DND-41 (cell line): Measurements from ENCODE around the gene PRDM5.

Experiments
- ATAC-seq: fragments of 200-7000 bp; cut with Tn5 transposase; 3 replicates; pipeline ENCODE4 v1.9.1; 2021; ENCODE audit warnings: low read depth; ENCODE audit not compliant: insufficient read depth
- DNase-seq: peaks from one replicate; pipeline ENCODE4 v3.0.0-alpha.2; 2020
- H2AFZ ChIP-seq: 2 replicates; pipeline ENCODE4 v1.6.0; 2012; ENCODE audit warnings: low read depth, low read length
- H3K27ac ChIP-seq: 2 replicates; pipeline ENCODE4 v1.5.1; 2012; ENCODE audit warnings: low read length, inconsistent platforms
- H3K27me3 ChIP-seq: fragments of 200-600 bp; sonication (generic); 2 replicates; pipeline ENCODE4 v1.6.0; 2012; ENCODE audit warnings: low read length, mild to moderate bottlenecking, inconsistent platforms; ENCODE audit not compliant: insufficient read depth, poor library complexity
- H3K36me3 ChIP-seq: 2 replicates; pipeline ENCODE4 v1.5.1; 2012; ENCODE audit warnings: low read length, inconsistent platforms; ENCODE audit not compliant: insufficient read depth
- H3K4me1 ChIP-seq: 2 replicates; pipeline ENCODE4 v1.5.1; 2012; ENCODE audit warnings: mild to moderate bottlenecking, low read length; ENCODE audit not compliant: insufficient read depth
- H3K4me2 ChIP-seq: 2 replicates; pipeline ENCODE4 v1.6.0; 2012; ENCODE audit warnings: mild to moderate bottlenecking, moderate library complexity, low read length, inconsistent platforms; ENCODE audit not compliant: insufficient read depth
- H3K4me3 ChIP-seq, 2 experiments: fragments of 200-600 bp in 1 of 2; shearing (Covaris generic) in 1 of 2; 2 replicates each; pipeline ENCODE4 v1.5.1; 2012 to 2016; ENCODE audit warnings: inconsistent platforms in 2 of 2, low read length in 2 of 2, mild to moderate bottlenecking in 2 of 2, low read depth in 1 of 2, moderate library complexity in 1 of 2
- H3K79me2 ChIP-seq: 2 replicates; pipeline ENCODE4 v1.6.0; 2012; ENCODE audit warnings: low read length, inconsistent platforms; ENCODE audit not compliant: insufficient read depth
- H3K9ac ChIP-seq: 2 replicates; pipeline ENCODE4 v1.6.0; 2012; ENCODE audit warnings: low read depth, mild to moderate bottlenecking, inconsistent platforms, low read length, moderate library complexity
- H3K9me3 ChIP-seq: 2 replicates; pipeline ENCODE4 v1.5.1; 2012; ENCODE audit warnings: low read length, moderate library complexity, mild to moderate bottlenecking, inconsistent platforms; ENCODE audit not compliant: insufficient read depth, severe bottlenecking
- H4K20me1 ChIP-seq: 2 replicates; pipeline ENCODE4 v1.6.0; 2012; ENCODE audit warnings: low read length; ENCODE audit not compliant: insufficient read depth
- EZH2 ChIP-seq: IDR thresholded peaks from 3 replicates; pipeline ENCODE4 v1.6.1; 2012; ENCODE audit warnings: borderline replicate concordance, low read depth, mild to moderate bottlenecking, moderate library complexity, low read length, inconsistent platforms; ENCODE audit not compliant: severe bottlenecking
- TF ChIP-seq, protein P1 (sequence below): IDR thresholded peaks from 2 replicates; pipeline ENCODE4 v1.5.1; 2012; ENCODE audit warnings: borderline replicate concordance, low read length, moderate library complexity, mild to moderate bottlenecking; ENCODE audit not compliant: poor library complexity, severe bottlenecking; ENCODE audit errors: extremely low read depth

Gene PRDM5

DNA sequence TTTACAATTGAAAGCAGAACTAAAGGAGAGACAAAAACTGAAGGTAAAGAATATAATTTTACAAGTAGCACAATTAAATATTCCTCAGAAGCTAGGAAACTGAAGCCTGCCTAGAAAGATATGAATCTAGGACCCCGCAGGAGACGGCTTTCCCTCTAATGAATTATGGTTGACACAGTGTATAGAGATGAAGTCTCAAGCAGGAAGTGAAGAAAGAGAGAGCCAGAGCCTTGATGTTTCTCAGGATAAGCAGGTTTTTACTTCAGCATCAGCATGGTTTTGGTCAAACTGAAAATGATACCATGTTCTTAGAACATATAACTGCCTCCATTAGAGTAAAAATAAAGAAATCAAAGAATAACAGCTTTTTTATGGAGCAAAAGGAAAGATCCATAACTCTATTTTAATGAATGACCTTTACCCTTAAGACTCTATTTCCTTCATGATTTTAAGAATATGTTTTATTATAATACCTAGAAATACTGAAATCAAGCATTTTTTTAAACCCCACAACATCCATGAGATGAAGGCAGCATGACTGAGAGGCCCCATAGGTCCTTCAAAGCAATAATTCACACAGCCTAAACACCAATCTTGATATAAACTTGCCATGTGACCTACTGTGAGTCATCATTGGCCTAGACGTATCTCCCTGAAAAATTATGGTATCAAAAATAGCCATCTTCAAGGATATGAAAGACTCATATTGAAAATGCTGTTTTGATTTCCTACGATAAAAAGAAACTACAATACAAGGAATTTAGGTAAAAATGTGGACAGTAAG lies 193.4 kb downstream of the PRDM5 start:
- H2AFZ ChIP-seq, result no peak overlapping the region
- H3K36me3 ChIP-seq, result no peaks in the 10 kb centered on the region
- H3K27ac ChIP-seq, result no peak overlapping the region
- no peaks in the 10 kb centered on the region for H3K27me3 ChIP-seq
- no peaks in the 10 kb centered on the region for H3K79me2 ChIP-seq
- H3K4me2 ChIP-seq, result no peak overlapping the region
- DNase-seq, result no peak
- no peaks in the 10 kb centered on the region for H3K4me1 ChIP-seq
- no peaks in the 10 kb centered on the region for H4K20me1 ChIP-seq
- no peak overlapping the region for H3K4me3 ChIP-seq
- no peaks in the 10 kb centered on the region for H3K9me3 ChIP-seq
- TF ChIP-seq EZH2, result no peak
- TF ChIP-seq, protein P1, sequence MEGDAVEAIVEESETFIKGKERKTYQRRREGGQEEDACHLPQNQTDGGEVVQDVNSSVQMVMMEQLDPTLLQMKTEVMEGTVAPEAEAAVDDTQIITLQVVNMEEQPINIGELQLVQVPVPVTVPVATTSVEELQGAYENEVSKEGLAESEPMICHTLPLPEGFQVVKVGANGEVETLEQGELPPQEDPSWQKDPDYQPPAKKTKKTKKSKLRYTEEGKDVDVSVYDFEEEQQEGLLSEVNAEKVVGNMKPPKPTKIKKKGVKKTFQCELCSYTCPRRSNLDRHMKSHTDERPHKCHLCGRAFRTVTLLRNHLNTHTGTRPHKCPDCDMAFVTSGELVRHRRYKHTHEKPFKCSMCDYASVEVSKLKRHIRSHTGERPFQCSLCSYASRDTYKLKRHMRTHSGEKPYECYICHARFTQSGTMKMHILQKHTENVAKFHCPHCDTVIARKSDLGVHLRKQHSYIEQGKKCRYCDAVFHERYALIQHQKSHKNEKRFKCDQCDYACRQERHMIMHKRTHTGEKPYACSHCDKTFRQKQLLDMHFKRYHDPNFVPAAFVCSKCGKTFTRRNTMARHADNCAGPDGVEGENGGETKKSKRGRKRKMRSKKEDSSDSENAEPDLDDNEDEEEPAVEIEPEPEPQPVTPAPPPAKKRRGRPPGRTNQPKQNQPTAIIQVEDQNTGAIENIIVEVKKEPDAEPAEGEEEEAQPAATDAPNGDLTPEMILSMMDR, result no peak
- no peak for ATAC-seq
- H3K9ac ChIP-seq, result no peak overlapping the region

- no peaks in the 10 kb centered on the region for H3K36me3 ChIP-seq
- H2AFZ ChIP-seq, result no peak overlapping the region
- no peaks in the 10 kb centered on the region for H4K20me1 ChIP-seq
- no peak overlapping the region for H3K27ac ChIP-seq
- H3K79me2 ChIP-seq, result no peaks in the 10 kb centered on the region
- H3K9ac ChIP-seq, result no peak overlapping the region
- DNase-seq (no peak), ATAC-seq (no peak)
- TF ChIP-seq, protein P1, result no peak
- no peak for TF ChIP-seq EZH2
- no peaks in the 10 kb centered on the region for H3K4me1 ChIP-seq
- H3K4me3 ChIP-seq, result no peak overlapping the region
- H3K27me3 ChIP-seq, result no peaks in the 10 kb centered on the region
- no peaks in the 10 kb centered on the region for H3K9me3 ChIP-seq
- H3K4me2 ChIP-seq, result no peak overlapping the region
Measured at GRCh38 chr4:120725639-120726580, 196.6 kb downstream of the PRDM5 start.

GRCh38 chr4:120724656-120725055 lies 197.9 kb downstream of the PRDM5 start:
- ATAC-seq, result no peak
- Histone ChIP-seq H3K4me2 (no peak overlapping the region), H3K4me1 (no peaks in the 10 kb centered on the region), H3K4me3 (no peak overlapping the region), H4K20me1 (no peaks in the 10 kb centered on the region), H3K9ac (no peak overlapping the region), H3K27ac (no peak overlapping the region), H3K9me3 (no peaks in the 10 kb centered on the region), H3K27me3 (no peaks in the 10 kb centered on the region), H3K79me2 (no peaks in the 10 kb centered on the region), H3K36me3 (no peaks in the 10 kb centered on the region), H2AFZ (no peak overlapping the region)
- no peak for DNase-seq
- TF ChIP-seq, protein P1, result no peak
- TF ChIP-seq EZH2, result no peak
